ENCODE measurements around the gene DUSP28. TPM values are rescaled to one million over a fixed set of nuclear protein-coding genes. Genes with fewer than 3 reads are reported as not detected.

The DUSP28 gene
- total and polyA plus RNA-seq, 2 of the 8 experiments (the other 6 are each of a cell fraction or from before 2014, with no cell fraction given), result 2.1 to 2.3 TPM

GRCh38 chr2:240588006-240588655 is 28.0 kb downstream of the DUSP28 start:
- Histone ChIP-seq H2AK5ac (ENCODE audit: low read depth, low read length) (no peak overlapping the region), H3K4me1 (replicated peaks in 1 of 4; ENCODE audit: control insufficient read depth in 3 of 4, insufficient read depth in 4 of 4, low read length in 3 of 4) (peaks cover 0 to 14% (median 11%) of the 10 kb centered on the region in 4 experiments; a peak in 6 of 7 replicates), H2BK20ac (ENCODE audit: low read length) (no peak overlapping the region), H2BK15ac (ENCODE audit: low read length) (no peak overlapping the region), H2AFZ (ENCODE audit: low read length) (no peak overlapping the region), H4K5ac (ENCODE audit: insufficient read length, low read depth, low read length) (no peak overlapping the region), H4K20me1 (replicated peaks in 1 of 2; ENCODE audit: control insufficient read depth in 1 of 2, insufficient read depth in 2 of 2, low read length in 2 of 2) (peaks cover 5 to 31% of the 10 kb centered on the region in 2 experiments), H4K91ac (replicated peaks; ENCODE audit: insufficient read length, low read length) (no peak overlapping the region), H3K9me3 (ENCODE audit: insufficient read depth in 2 of 2, low read depth in 1 of 2, low read length in 1 of 2) (no peaks in the 10 kb centered on the region), H3K14ac (ENCODE audit: insufficient read length) (no peak overlapping the region), H3K4me3 (ENCODE audit: extremely low read depth in 1 of 4, insufficient read depth in 2 of 4, low read depth in 3 of 4, low read length in 4 of 4) (peak overlapping the region; percentile 94 to 97 (median 95); a peak in 6 of 8 replicates), H3K18ac (ENCODE audit: extremely low read depth, low read length) (no peak overlapping the region), H3K4me2 (ENCODE audit: insufficient read depth in 1 of 2, low read depth in 2 of 2, low read length in 2 of 2) (peak overlapping the region; percentile 77 to 95), H2BK12ac (ENCODE audit: low read depth, low read length) (no peak overlapping the region), H3K23me2 (ENCODE audit: low read depth, low read length) (peaks cover 12% of the 10 kb centered on the region; the same call in 1 of the 2 replicates), H3K36me3 (ENCODE audit: control insufficient read depth in 2 of 4, insufficient read depth in 4 of 4, low read length in 3 of 4) (peaks cover 0 to 8% (median 6%) of the 10 kb centered on the region in 4 experiments; a peak in 4 of 8 replicates), H3K9ac (replicated peaks in 1 of 4; ENCODE audit: extremely low read depth in 1 of 4, low read depth in 3 of 4, low read length in 3 of 4) (no peak overlapping the region), H3K56ac (replicated peaks; ENCODE audit: insufficient read length, low read depth, low read length) (no peak overlapping the region), H3K79me2 (ENCODE audit: control insufficient read depth in 1 of 2, insufficient read depth in 2 of 2, low read length in 2 of 2) (peaks cover 4 to 45% of the 10 kb centered on the region in 2 experiments; a peak in 3 of 4 replicates), H2BK120ac (replicated peaks; ENCODE audit: low read depth, low read length) (no peak overlapping the region), H3K79me1 (ENCODE audit: low read depth, low read length) (peaks cover 17% of the 10 kb centered on the region), H3K4ac (replicated peaks; ENCODE audit: insufficient read length, low read depth, low read length) (no peak overlapping the region), H3K27me3 (replicated peaks in 1 of 4; ENCODE audit: control insufficient read depth in 3 of 4, extremely low read depth in 1 of 4, insufficient read depth in 3 of 4, low read length in 3 of 4) (no peaks in the 10 kb centered on the region), H4K8ac (ENCODE audit: extremely low read depth, insufficient read depth, low read length) (no peak overlapping the region), H3K23ac (ENCODE audit: insufficient read length) (no peak overlapping the region), H3K27ac (ENCODE audit: low read depth, low read length) (no peak overlapping the region), H2BK5ac (ENCODE audit: low read depth, low read length) (no peak overlapping the region)
- DNase-seq (ENCODE audit: low read depth in 1 of 2, low spot score in 2 of 2), result no peak
- 91% methylated on average over 10 of the region's 10 CpGs; no CpG with 5 or more reads in 1 of the 2 experiments for WGBS, 2 experiments (ENCODE audit: extremely low coverage in 1 of 2, insufficient coverage in 1 of 2, insufficient read length in 1 of 2, insufficient replicate concordance in 2 of 2, low coverage in 1 of 2, low lambda C conversion rate in 2 of 2, missing lambda C conversion rate in 1 of 2)
- FAIRE-seq, result no peak
- ChIA-PET POLR2A (ENCODE audit: partially characterized antibody) (interaction anchor here (1.3 to 3.2 kb wide), 3 partner anchors 8 to 22 kb away, joined by 4 to 21 read pairs (median 5); no protein-coding TSS in a partner anchor), CTCF (ENCODE audit: partially characterized antibody) (interaction anchor here (0.8 to 5.1 kb wide), 7 partner anchors 8 to 150 kb away, joined by 3 to 37 read pairs (median 8); partner anchors contain the start of gene ANKMY1)
- no peak for TF ChIP-seq CBX8 (IDR thresholded peaks at IDR 0.05; ENCODE audit: borderline replicate concordance, low read depth, low read length)
- TF ChIP-seq POLR2A (IDR thresholded peaks at IDR 0.05; ENCODE audit: control extremely low read depth in 1 of 2, low read depth in 2 of 2, low read length in 2 of 2), result no peak
- TF ChIP-seq SUZ12 (IDR thresholded peaks at IDR 0.05; ENCODE audit: low read length), result no peak
- no peak for TF ChIP-seq GTF2F1 (IDR thresholded peaks at IDR 0.05; ENCODE audit: borderline replicate concordance, low read depth, low read length)
- no peak for TF ChIP-seq SP2 (IDR thresholded peaks at IDR 0.05; ENCODE audit: low read length)

All from H1 (cell line).